ENCODE data around the gene NIM1K.

- no peak for TF ChIP-seq POLR2A (IDR thresholded peaks at IDR 0.05)
- peak; percentile 11 to 62 (median 52) for TF ChIP-seq CTCF (IDR thresholded peaks at IDR 0.05)
Measured at GRCh38 chr5:43227655-43228054, 35.6 kb downstream of the NIM1K start.
